ENCODE measurements around the gene NUP50. TPM values are rescaled to one million over a fixed set of nuclear protein-coding genes. Genes with fewer than 3 reads are reported as not detected.

Gene NUP50
- total and polyA plus RNA-seq, 2 donors (not counting 1 experiment from before 2014, with no cell fraction given): 9.1 to 105 TPM

GRCh38 chr22:45217806-45218205, 54.1 kb downstream of the NUP50 start:
- H3K4me3 Mint-ChIP-seq: no peak overlapping the region
- CTCF ChIA-PET: no interaction called here
- no peak for DNase-seq
- peaks cover 21 to 36% of the 10 kb centered on the region in 2 donors for H3K4me1 ChIP-seq (ENCODE audit: control insufficient read depth in 2 of 2, insufficient read depth in 2 of 2, low read length in 2 of 2)
- no peak overlapping the region for H3K4me2 ChIP-seq (replicated peaks; ENCODE audit: low read depth, low read length, poor library complexity, severe bottlenecking)
- intact Hi-C loops (cut with micrococcal nuclease): no loop called here
- peaks cover 0 to 3% (median 0%) of the 10 kb centered on the region in 3 donors for H3K9me3 ChIP-seq (ENCODE audit: control extremely low read depth in 1 of 3, control insufficient read depth in 2 of 3, insufficient read depth in 1 of 3, low read length in 2 of 3)
- POLR2A ChIA-PET: no interaction called here
- H4K20me1 ChIP-seq (ENCODE audit: control insufficient read depth, insufficient read depth, low read length, poor library complexity, severe bottlenecking): peaks cover 21% of the 10 kb centered on the region
- H3K27ac ChIP-seq (ENCODE audit: low read length in 2 of 2): no peak overlapping the region
- peaks cover 49% of the 10 kb centered on the region for H3K4me1 Mint-ChIP-seq
- no peaks in the 10 kb centered on the region for H3K9me3 Mint-ChIP-seq (ENCODE audit: insufficient read depth)
- H3K27me3 ChIP-seq (replicated peaks in 1 of 4; ENCODE audit: control extremely low read depth in 1 of 4, control insufficient read depth in 3 of 4, insufficient read depth in 4 of 4, low read length in 3 of 4): no peaks in the 10 kb centered on the region
- H2AFZ ChIP-seq (ENCODE audit: insufficient read depth, low read depth, low read length, poor library complexity, severe bottlenecking): no peak overlapping the region
- no peaks in the 10 kb centered on the region for H3K36me3 ChIP-seq (replicated peaks in 1 of 2; ENCODE audit: control extremely low read depth in 1 of 2, control insufficient read depth in 1 of 2, extremely low read depth in 1 of 2, insufficient read depth in 2 of 2, low read length in 1 of 2)
- no peak for TF ChIP-seq EZH2 (IDR thresholded peaks at IDR 0.05; ENCODE audit: borderline replicate concordance, insufficient read depth, low read depth, low read length, poor library complexity, severe bottlenecking)
- ATAC-seq (ENCODE audit: low read depth): no peak
- H3K27ac Mint-ChIP-seq: no peak overlapping the region
- no peaks in the 10 kb centered on the region for H3K27me3 Mint-ChIP-seq
- H3K9ac ChIP-seq (ENCODE audit: low read length): no peak overlapping the region
- peaks cover 60% of the 10 kb centered on the region for H3K79me2 ChIP-seq (ENCODE audit: control insufficient read depth, insufficient read depth, low read length)
- no peak overlapping the region for H3K4me3 ChIP-seq (ENCODE audit: control extremely low read depth in 1 of 5, extremely low read depth in 1 of 5, insufficient read depth in 1 of 5, low read depth in 2 of 5, low read length in 4 of 5)
- WGBS (ENCODE audit: insufficient coverage): 95% methylated on average over 10 of the region's 14 CpGs

GRCh38 chr22:45218976-45219375, 55.3 kb downstream of the NUP50 start:
- Histone ChIP-seq H3K36me3 (replicated peaks in 1 of 2; ENCODE audit: control extremely low read depth in 1 of 2, control insufficient read depth in 1 of 2, extremely low read depth in 1 of 2, insufficient read depth in 2 of 2, low read length in 1 of 2) (no peaks in the 10 kb centered on the region), H3K27ac (ENCODE audit: low read length in 2 of 2) (no peak overlapping the region), H3K4me3 (ENCODE audit: control extremely low read depth in 1 of 5, extremely low read depth in 1 of 5, insufficient read depth in 1 of 5, low read depth in 2 of 5, low read length in 4 of 5) (no peak overlapping the region), H3K27me3 (replicated peaks in 1 of 4; ENCODE audit: control extremely low read depth in 1 of 4, control insufficient read depth in 3 of 4, insufficient read depth in 4 of 4, low read length in 3 of 4) (no peaks in the 10 kb centered on the region), H2AFZ (ENCODE audit: insufficient read depth, low read depth, low read length, poor library complexity, severe bottlenecking) (no peak overlapping the region), H3K4me2 (replicated peaks; ENCODE audit: low read depth, low read length, poor library complexity, severe bottlenecking) (no peak overlapping the region), H3K9me3 (ENCODE audit: control extremely low read depth in 1 of 3, control insufficient read depth in 2 of 3, insufficient read depth in 1 of 3, low read length in 2 of 3) (no peaks in the 10 kb centered on the region), H3K79me2 (ENCODE audit: control insufficient read depth, insufficient read depth, low read length) (peaks cover 65% of the 10 kb centered on the region), H3K9ac (ENCODE audit: low read length) (no peak overlapping the region), H3K4me1 (ENCODE audit: control insufficient read depth in 2 of 2, insufficient read depth in 2 of 2, low read length in 2 of 2) (peaks cover 21 to 36% of the 10 kb centered on the region in 2 donors), H4K20me1 (ENCODE audit: control insufficient read depth, insufficient read depth, low read length, poor library complexity, severe bottlenecking) (peaks cover 15% of the 10 kb centered on the region)
- H3K27me3 Mint-ChIP-seq: no peaks in the 10 kb centered on the region
- ChIA-PET CTCF (interaction anchor here (1.9 kb wide), 1 partner anchor 16 kb away, joined by 7 read pairs; no protein-coding TSS in a partner anchor), POLR2A (no interaction called here)
- no peak for DNase-seq
- peak; percentile 45 for ATAC-seq (ENCODE audit: low read depth)
- peak overlapping the region; percentile 24 for H3K27ac Mint-ChIP-seq
- H3K9me3 Mint-ChIP-seq (ENCODE audit: insufficient read depth): no peaks in the 10 kb centered on the region
- 57% methylated on average over 5 of the region's 9 CpGs for WGBS (ENCODE audit: insufficient coverage)
- intact Hi-C loops (cut with micrococcal nuclease): no loop called here
- no peak overlapping the region for H3K4me3 Mint-ChIP-seq
- no peak for TF ChIP-seq CTCF (IDR thresholded peaks at IDR 0.05)
- no peak for TF ChIP-seq EZH2 (IDR thresholded peaks at IDR 0.05; ENCODE audit: borderline replicate concordance, insufficient read depth, low read depth, low read length, poor library complexity, severe bottlenecking)
- peaks cover 51% of the 10 kb centered on the region for H3K4me1 Mint-ChIP-seq
